ENCODE measurements around the gene GDPD5. TPM values are rescaled to one million over a fixed set of nuclear protein-coding genes. Genes with fewer than 3 reads are reported as not detected.

Gene GDPD5
- total and polyA plus RNA-seq, 9 of the 15 experiments (the other 6 are each of a cell fraction or from before 2014, with no cell fraction given), result 0.32 to 27.3 (median 8.0) TPM

DNA sequence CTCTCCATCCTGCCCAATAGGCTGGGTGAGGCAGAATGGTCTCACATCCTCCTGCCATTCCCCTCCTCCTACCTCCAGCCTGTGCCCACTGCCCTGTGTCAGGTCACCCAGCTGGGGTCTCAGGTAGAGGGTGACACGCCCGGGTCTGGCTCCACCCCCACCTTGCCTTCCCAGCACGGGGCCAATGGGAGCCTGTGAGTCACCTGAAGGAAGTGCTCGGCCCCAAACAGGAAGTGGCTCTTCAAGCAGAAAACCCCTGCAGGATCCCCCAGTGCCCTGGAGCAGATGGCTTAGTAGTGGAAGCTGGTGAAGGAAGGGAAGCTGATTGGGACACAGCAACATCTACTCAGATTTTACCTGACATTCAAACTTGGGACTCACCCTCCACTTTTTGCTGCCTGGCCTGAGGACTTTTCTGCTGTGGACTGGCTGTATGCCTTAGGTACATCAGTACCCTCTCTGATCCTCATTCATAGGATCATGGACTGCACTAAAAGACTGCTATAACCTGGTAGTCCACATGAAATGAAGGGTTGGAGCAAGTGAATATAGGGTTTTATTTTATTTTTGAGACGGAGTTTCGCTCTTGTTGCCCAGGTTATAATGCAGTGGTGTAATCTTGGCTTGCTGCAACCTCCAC is 33.4 kb downstream of the GDPD5 start (continued):
- TF ChIP-seq, protein P1, sequence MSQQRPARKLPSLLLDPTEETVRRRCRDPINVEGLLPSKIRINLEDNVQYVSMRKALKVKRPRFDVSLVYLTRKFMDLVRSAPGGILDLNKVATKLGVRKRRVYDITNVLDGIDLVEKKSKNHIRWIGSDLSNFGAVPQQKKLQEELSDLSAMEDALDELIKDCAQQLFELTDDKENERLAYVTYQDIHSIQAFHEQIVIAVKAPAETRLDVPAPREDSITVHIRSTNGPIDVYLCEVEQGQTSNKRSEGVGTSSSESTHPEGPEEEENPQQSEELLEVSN (IDR thresholded peaks at IDR 0.05; ENCODE audit: borderline replicate concordance in 1 of 2, extremely low read depth in 1 of 2, insufficient read depth in 1 of 2, insufficient read length in 1 of 2, low read depth in 1 of 2, low read length in 1 of 2, poor library complexity in 1 of 2, severe bottlenecking in 1 of 2), result no peak
- TF ChIP-seq, protein P2, sequence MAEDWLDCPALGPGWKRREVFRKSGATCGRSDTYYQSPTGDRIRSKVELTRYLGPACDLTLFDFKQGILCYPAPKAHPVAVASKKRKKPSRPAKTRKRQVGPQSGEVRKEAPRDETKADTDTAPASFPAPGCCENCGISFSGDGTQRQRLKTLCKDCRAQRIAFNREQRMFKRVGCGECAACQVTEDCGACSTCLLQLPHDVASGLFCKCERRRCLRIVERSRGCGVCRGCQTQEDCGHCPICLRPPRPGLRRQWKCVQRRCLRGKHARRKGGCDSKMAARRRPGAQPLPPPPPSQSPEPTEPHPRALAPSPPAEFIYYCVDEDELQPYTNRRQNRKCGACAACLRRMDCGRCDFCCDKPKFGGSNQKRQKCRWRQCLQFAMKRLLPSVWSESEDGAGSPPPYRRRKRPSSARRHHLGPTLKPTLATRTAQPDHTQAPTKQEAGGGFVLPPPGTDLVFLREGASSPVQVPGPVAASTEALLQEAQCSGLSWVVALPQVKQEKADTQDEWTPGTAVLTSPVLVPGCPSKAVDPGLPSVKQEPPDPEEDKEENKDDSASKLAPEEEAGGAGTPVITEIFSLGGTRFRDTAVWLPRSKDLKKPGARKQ (CRISPR knock-in tag; IDR thresholded peaks at IDR 0.05), result no peak
- TF ChIP-seq ESRRA (IDR thresholded peaks at IDR 0.05; ENCODE audit: borderline replicate concordance, low read depth), result no peak
- TF ChIP-seq ZNF76 (CRISPR knock-in tag; IDR thresholded peaks at IDR 0.05; ENCODE audit: borderline replicate concordance), result no peak
- TF ChIP-seq HLTF (IDR thresholded peaks at IDR 0.05), result no peak
- TF ChIP-seq PHF8 (IDR thresholded peaks at IDR 0.05; ENCODE audit: borderline replicate concordance, low read length), result peak; percentile 15; the same call in 1 of the 2 replicates
- no peak for TF ChIP-seq MYNN (IDR thresholded peaks at IDR 0.05)
- no peak for TF ChIP-seq MYNN (CRISPR knock-in tag; IDR thresholded peaks at IDR 0.05)
- TF ChIP-seq SPI1 (IDR thresholded peaks at IDR 0.05; ENCODE audit: borderline replicate concordance, low read depth, low read length), result peak; percentile 90
- no peak for TF ChIP-seq MAFK (IDR thresholded peaks at IDR 0.05; ENCODE audit: low read length)
- TF ChIP-seq SMARCC2 (IDR thresholded peaks at IDR 0.05; ENCODE audit: low read depth), result no peak
- no peak for TF ChIP-seq ZBED1 (IDR thresholded peaks at IDR 0.05)
- TF ChIP-seq SRF (CRISPR knock-in tag; IDR thresholded peaks at IDR 0.05), result no peak
